ENCODE data around the gene FLNC. TPM values are rescaled to one million over a fixed set of nuclear protein-coding genes. Genes with fewer than 3 reads are reported as not detected.

FLNC gene
- total and polyA plus RNA-seq, 2 donors (not counting 3 experiments of a cell fraction or from before 2014, with no cell fraction given): 19.5 to 81.9 TPM

- Histone ChIP-seq H2AFZ (ENCODE audit: low read depth, low read length) (no peak overlapping the region), H3K27ac (ENCODE audit: insufficient read depth, low read depth, low read length) (no peak overlapping the region), H3K4me1 (ENCODE audit: control insufficient read depth, extremely low read depth, insufficient read depth, low read length) (no peaks in the 10 kb centered on the region), H4K20me1 (replicated peaks; ENCODE audit: control insufficient read depth, extremely low read depth, insufficient read depth, low read length) (no peaks in the 10 kb centered on the region), H3K9me1 (replicated peaks; ENCODE audit: control insufficient read depth, extremely low read depth, insufficient read depth, low read length) (no peaks in the 10 kb centered on the region), H3K79me2 (ENCODE audit: control insufficient read depth, insufficient read depth, low read length) (no peaks in the 10 kb centered on the region), H3K27me3 (ENCODE audit: control insufficient read depth in 2 of 2, insufficient read depth in 2 of 2, low read length in 2 of 2) (no peaks in the 10 kb centered on the region), H3K4me2 (ENCODE audit: insufficient read depth, low read length) (no peak overlapping the region), H3K36me3 (ENCODE audit: control insufficient read depth in 2 of 2, extremely low read depth in 1 of 2, insufficient read depth in 2 of 2, low read length in 2 of 2) (peaks cover 10 to 59% of the 10 kb centered on the region in 2 experiments), H3K9me3 (replicated peaks; ENCODE audit: control insufficient read depth, insufficient read depth, low read length) (no peaks in the 10 kb centered on the region), H3K4me3 (replicated peaks in 1 of 3; ENCODE audit: insufficient read depth in 1 of 3, low read depth in 1 of 3, low read length in 3 of 3) (no peak overlapping the region), H3K9ac (replicated peaks; ENCODE audit: extremely low read depth, insufficient read depth, low read length) (no peak overlapping the region)
- POLR2A ChIA-PET: no interaction called here
- FAIRE-seq (no peak), DNase-seq (ENCODE audit: low read depth, low spot score) (no peak)
- CTCF ChIA-PET: no interaction called here
- BruUV-seq (replicated peaks): no TSS peak
- TF ChIP-seq MAX (IDR thresholded peaks at IDR 0.05; ENCODE audit: insufficient read depth, insufficient read length) (no peak), GATA2 (IDR thresholded peaks at IDR 0.05; ENCODE audit: insufficient read depth, insufficient read length, low read depth, low read length) (no peak), POLR2AphosphoS5 (IDR thresholded peaks at IDR 0.05; ENCODE audit: insufficient read depth, low read depth, low read length) (no peak), JUN (IDR thresholded peaks at IDR 0.05; ENCODE audit: borderline replicate concordance, insufficient read depth, insufficient read length, low read depth) (no peak), MYC (IDR thresholded peaks at IDR 0.05; ENCODE audit: low read depth, low read length) (no peak), EZH2 (IDR thresholded peaks at IDR 0.05; ENCODE audit: borderline replicate concordance, low read depth, low read length, severe bottlenecking) (no peak), POLR2A (IDR thresholded peaks at IDR 0.05; ENCODE audit: low read depth, low read length) (no peak), CTCF (IDR thresholded peaks at IDR 0.05; ENCODE audit: extremely low read depth in 1 of 2, insufficient read depth in 1 of 2, low read depth in 1 of 2, low read length in 2 of 2) (no peak)
- intact Hi-C loops (cut with micrococcal nuclease): no loop called here
- dilution Hi-C loops (cut with MboI; ENCODE audit: extremely low pct_ligation_motif_present, low sequenced_read_pairs): no loop called here
These were observed 25.4 kb downstream of the FLNC start for GRCh38 chr7:128855559-128855958.

All from endothelial cell of umbilical vein (primary cell).